Retinal pigment epithelial cell (primary cell): ENCODE measurements around the gene FAXDC2.

Experiments used
- DNase-seq: peaks from one replicate; pipeline ENCODE4 v3.0.0-alpha.2; 2010; ENCODE audit warnings: low read depth
- H3K4me3 ChIP-seq: 2 replicates; pipeline ENCODE4 v1.5.1; 2011; ENCODE audit warnings: mild to moderate bottlenecking, low read length, control low read depth, moderate library complexity
- TF ChIP-seq, protein P1 (sequence below): conservative IDR thresholded peaks from 2 replicates; pipeline ENCODE4 v1.5.1; 2011; ENCODE audit warnings: low read depth, low read length, control low read depth, inconsistent platforms

Gene FAXDC2

DNA sequence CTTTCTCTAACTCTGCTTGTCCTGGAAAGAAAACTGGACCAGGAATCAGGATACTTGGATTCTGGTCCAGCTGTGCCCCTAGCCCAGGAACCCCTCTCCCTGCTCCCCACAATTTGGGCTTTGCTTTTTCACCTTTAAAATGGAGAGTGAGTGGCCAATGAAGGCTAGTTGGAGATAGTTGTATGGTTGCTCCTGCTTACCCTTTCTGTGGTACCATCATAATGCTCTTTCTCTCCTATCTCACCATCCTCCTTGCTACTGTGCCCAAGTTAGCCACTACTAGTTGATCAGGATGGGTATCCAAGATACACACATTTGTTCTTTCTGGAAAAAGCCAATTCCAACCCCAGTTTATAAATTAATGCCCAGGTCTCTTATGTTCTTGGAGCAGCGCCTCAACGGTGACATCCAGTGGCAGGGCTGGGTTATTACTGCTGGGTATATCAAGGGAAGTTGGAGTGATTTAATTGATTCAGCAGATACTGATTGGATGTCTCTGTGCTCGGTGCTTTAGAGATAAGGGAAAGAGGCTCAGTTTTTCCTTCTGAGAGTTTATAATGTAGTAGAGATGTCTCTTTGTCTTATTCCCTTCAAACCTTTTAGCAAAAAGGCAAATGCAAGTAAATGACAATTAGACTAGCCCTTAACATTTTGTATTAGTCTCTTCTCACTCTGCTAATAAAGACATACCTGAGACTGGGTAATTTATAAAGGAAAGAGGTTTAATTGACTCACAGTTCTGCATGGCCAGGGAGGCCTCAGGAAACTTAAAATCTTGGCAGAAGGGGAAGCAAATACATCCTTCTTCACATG lies 38.5 kb downstream of the FAXDC2 start:
- no peak overlapping the region for H3K4me3 ChIP-seq
- no peak for DNase-seq
- TF ChIP-seq, protein P1, sequence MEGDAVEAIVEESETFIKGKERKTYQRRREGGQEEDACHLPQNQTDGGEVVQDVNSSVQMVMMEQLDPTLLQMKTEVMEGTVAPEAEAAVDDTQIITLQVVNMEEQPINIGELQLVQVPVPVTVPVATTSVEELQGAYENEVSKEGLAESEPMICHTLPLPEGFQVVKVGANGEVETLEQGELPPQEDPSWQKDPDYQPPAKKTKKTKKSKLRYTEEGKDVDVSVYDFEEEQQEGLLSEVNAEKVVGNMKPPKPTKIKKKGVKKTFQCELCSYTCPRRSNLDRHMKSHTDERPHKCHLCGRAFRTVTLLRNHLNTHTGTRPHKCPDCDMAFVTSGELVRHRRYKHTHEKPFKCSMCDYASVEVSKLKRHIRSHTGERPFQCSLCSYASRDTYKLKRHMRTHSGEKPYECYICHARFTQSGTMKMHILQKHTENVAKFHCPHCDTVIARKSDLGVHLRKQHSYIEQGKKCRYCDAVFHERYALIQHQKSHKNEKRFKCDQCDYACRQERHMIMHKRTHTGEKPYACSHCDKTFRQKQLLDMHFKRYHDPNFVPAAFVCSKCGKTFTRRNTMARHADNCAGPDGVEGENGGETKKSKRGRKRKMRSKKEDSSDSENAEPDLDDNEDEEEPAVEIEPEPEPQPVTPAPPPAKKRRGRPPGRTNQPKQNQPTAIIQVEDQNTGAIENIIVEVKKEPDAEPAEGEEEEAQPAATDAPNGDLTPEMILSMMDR: peak; percentile 96

DNA sequence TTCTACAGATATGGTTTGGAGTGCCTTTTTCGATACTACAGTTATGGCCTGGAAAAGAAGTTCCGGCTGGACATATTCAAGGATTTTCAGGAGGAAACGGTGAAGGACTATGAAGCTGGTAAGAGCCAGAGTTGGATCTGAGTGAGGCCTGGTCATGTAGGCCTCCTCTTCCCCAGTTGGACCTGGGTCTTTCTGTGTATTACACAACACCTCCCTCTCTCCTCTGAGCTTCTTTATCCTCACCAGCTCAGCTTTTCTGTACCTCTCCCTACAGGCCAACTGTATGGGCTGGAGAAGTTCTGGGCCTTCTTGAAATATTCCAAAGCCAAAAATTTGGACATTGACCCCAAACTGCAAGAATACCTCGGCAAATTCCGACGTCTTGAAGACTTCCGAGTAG lies 39.2 kb downstream of the FAXDC2 start:
- H3K4me3 ChIP-seq: no peak overlapping the region
- DNase-seq: no peak
- TF ChIP-seq, protein P1: no peak

DNA sequence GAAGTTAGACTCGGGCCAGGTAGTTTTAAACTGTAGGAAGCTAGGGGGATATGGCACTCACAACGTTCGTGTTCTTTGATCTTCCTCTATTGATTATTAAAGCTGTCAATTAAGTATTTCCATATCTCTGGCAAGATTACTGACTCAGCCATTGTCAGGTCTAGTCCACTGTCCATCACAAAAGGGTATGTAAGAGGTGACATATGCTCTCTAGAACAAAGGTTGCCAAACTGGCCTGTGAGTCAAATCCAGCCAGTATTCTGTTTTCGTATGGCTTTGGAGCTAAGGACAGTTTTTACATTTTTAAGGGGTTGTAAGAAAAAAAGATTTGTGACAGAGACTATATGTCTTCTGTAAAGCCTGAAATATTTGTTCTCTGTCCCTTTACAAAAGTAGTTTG lies 44.2 kb downstream of the FAXDC2 start:
- no peak overlapping the region for H3K4me3 ChIP-seq
- no peak for DNase-seq
- TF ChIP-seq, protein P1: no peak

DNA sequence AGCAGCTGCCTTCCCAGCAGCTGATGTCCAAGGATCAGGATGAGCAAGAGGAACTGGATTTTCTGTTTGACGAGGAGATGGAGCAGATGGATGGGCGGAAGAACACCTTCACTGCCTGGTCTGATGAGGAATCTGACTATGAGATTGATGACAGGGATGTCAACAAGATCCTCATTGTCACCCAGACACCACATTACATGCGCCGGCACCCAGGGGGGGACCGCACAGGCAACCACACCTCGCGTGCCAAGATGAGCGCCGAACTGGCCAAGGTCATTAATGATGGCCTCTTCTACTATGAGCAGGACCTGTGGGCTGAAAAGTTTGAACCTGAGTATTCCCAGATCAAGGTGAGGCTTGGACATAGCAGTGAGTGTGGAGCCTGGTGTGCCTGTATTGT lies 48.4 kb downstream of the FAXDC2 start:
- TF ChIP-seq, protein P1: no peak
- no peak overlapping the region for H3K4me3 ChIP-seq
- no peak for DNase-seq

DNA sequence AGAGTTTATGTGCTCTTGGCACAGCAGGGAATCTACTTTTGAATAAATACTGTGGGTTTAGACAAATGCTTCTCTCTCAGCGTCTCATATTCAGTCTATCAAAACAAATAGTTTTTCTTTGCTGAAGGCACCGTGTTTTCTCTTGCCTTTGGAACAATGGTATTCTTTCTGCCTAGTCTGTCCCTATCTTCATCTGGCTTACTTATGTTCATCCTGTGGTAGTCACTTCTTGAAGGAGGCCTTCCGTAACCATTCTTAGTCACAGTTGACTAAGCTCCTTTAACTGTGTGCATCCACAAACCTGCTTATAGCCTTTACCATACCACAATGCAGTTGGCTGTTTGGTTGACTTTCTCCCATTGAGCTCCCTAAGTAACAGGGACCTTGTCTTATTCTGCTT lies 49.3 kb downstream of the FAXDC2 start:
- DNase-seq: no peak
- H3K4me3 ChIP-seq: no peak overlapping the region
- TF ChIP-seq, protein P1: no peak

DNA sequence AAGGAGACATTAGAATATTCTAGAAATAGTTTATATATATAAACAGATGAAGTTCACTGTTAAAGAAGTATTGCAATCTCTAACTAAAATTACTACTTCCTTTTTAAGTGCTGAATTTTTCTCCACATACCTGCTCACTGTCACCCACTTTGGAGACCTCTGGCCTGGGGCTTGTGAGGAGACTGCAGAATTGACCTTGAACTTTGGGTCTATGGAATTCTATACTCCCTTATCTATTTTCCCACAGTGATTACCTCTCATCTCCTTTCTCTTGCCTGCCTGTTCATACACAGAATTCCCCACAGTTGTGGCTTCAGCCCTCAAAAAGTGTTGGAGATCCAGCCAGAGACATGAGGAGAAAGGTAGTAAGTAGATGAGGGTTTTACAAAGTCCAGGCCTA lies 49.8 kb downstream of the FAXDC2 start:
- TF ChIP-seq, protein P1: no peak
- DNase-seq: no peak
- no peak overlapping the region for H3K4me3 ChIP-seq

DNA sequence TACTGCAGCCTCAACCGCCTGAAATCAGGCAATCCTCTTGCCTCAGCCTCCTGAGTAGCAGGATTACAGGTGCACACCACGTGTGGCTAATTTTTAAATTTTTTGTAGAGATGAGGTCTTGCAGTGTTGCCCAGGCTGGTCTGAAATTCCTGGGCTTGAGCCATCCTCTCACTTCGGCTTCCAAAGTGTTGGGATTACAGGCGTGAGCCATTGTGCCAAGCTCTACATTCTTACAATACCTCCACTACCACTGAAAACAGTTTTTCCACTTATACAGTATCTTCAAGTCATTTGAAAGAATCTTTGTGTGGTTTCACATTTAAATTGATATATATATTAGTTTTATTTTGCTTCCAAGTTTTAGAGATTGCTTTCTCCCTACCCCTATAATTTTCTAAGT lies 52.6 kb downstream of the FAXDC2 start:
- TF ChIP-seq, protein P1: no peak
- DNase-seq: no peak
- H3K4me3 ChIP-seq: no peak overlapping the region
